Activated B cell treated with CpG ODN at 0.5 μM for 24 hours (primary cell): ENCODE data around the gene ARRB2. TPM values are rescaled to one million over a fixed set of nuclear protein-coding genes. Genes with fewer than 3 reads are reported as not detected.

Experiments
- ATAC-seq: fragments of 200-7000 bp; cut with Tn5 transposase; one replicate; pipeline ENCODE4 v1.10.0; 2021; ENCODE audit warnings: low read depth, mild to moderate bottlenecking, moderate library complexity
- CTCF ChIA-PET: fragments of 350-600 bp; sonication (Branson Sonifier 250); formaldehyde crosslinking; loops from one replicate; lab custom pipeline; 2021; ENCODE audit warnings: antibody characterized with exemption; lab: Charles Lee
- POLR2A ChIA-PET: fragments of 350-600 bp; sonication (Branson Sonifier 250); formaldehyde crosslinking; loops from one replicate; lab custom pipeline; 2021; ENCODE audit warnings: antibody characterized with exemption; lab: Charles Lee
- DNase-seq: peaks from one replicate; pipeline ENCODE4 v3.0.0; 2022
- H3K27ac Mint-ChIP-seq: one replicate; pipeline ENCODE4 v1.8.0; 2020; ENCODE audit warnings: mixed read lengths
- H3K27me3 Mint-ChIP-seq: one replicate; pipeline ENCODE4 v1.8.0; 2021; ENCODE audit warnings: mixed read lengths
- H3K36me3 Mint-ChIP-seq: one replicate; pipeline ENCODE4 v1.8.0; 2021; ENCODE audit warnings: low read depth, mixed read lengths
- H3K4me1 Mint-ChIP-seq: one replicate; pipeline ENCODE4 v1.8.0; 2021; ENCODE audit warnings: mixed read lengths
- H3K4me3 Mint-ChIP-seq: one replicate; pipeline ENCODE4 v1.8.0; 2020; ENCODE audit warnings: mild to moderate bottlenecking, mixed read lengths
- H3K9me3 Mint-ChIP-seq: one replicate; pipeline ENCODE4 v1.8.0; 2020; ENCODE audit warnings: mixed read lengths
- intact Hi-C: fragments of 100-400 bp; cut with micrococcal nuclease; formaldehyde crosslinking; loops from one replicate; pipeline ENCODE4 v1.15.1; 2024
- total RNA-seq: library from RNA; stranded (reverse); gene quantifications from 2 replicates; pipeline ENCODE4 v1.2.3, GENCODE V29; 2022
- TF ChIP-seq, protein P1 (sequence below): fragments of 200-600 bp; IDR thresholded peaks from one replicate; pipeline ENCODE4 v1.8.0; 2022; ENCODE audit warnings: antibody characterized with exemption, mild to moderate bottlenecking

ARRB2 gene
- total RNA-seq, 1 donor from 2014 or later, result 52.0 TPM

GRCh38 chr17:4667166-4667565, 43.3 kb upstream of the ARRB2 start:
- TF ChIP-seq, protein P1, sequence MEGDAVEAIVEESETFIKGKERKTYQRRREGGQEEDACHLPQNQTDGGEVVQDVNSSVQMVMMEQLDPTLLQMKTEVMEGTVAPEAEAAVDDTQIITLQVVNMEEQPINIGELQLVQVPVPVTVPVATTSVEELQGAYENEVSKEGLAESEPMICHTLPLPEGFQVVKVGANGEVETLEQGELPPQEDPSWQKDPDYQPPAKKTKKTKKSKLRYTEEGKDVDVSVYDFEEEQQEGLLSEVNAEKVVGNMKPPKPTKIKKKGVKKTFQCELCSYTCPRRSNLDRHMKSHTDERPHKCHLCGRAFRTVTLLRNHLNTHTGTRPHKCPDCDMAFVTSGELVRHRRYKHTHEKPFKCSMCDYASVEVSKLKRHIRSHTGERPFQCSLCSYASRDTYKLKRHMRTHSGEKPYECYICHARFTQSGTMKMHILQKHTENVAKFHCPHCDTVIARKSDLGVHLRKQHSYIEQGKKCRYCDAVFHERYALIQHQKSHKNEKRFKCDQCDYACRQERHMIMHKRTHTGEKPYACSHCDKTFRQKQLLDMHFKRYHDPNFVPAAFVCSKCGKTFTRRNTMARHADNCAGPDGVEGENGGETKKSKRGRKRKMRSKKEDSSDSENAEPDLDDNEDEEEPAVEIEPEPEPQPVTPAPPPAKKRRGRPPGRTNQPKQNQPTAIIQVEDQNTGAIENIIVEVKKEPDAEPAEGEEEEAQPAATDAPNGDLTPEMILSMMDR, result no peak
- Mint-ChIP-seq H3K4me3 (no peak overlapping the region), H3K27me3 (peaks cover 5% of the 10 kb centered on the region), H3K27ac (no peak overlapping the region), H3K9me3 (no peaks in the 10 kb centered on the region), H3K36me3 (peaks cover 20% of the 10 kb centered on the region), H3K4me1 (no peaks in the 10 kb centered on the region)
- ATAC-seq, result no peak
- ChIA-PET CTCF (no interaction called here), POLR2A (no interaction called here)
- intact Hi-C loops, result no loop called here
- DNase-seq, result no peak

GRCh38 chr17:4672055-4672630, 38.3 kb upstream of the ARRB2 start:
- no peak overlapping the region for H3K4me3 Mint-ChIP-seq
- no peaks in the 10 kb centered on the region for H3K27me3 Mint-ChIP-seq
- no peak for DNase-seq
- no peaks in the 10 kb centered on the region for H3K9me3 Mint-ChIP-seq
- POLR2A ChIA-PET, result no interaction called here
- CTCF ChIA-PET, result interaction anchor here (1.3 kb wide), 1 partner anchor 105 kb away, joined by 3 read pairs; no protein-coding TSS in a partner anchor
- no peak for ATAC-seq
- H3K27ac Mint-ChIP-seq, result no peak overlapping the region
- TF ChIP-seq, protein P1, result no peak
- intact Hi-C loops, result no loop called here
- peaks cover 65% of the 10 kb centered on the region for H3K36me3 Mint-ChIP-seq
- no peaks in the 10 kb centered on the region for H3K4me1 Mint-ChIP-seq

GRCh38 chr17:4672751-4673150, 37.7 kb upstream of the ARRB2 start:
- ChIA-PET POLR2A (no interaction called here), CTCF (no interaction called here)
- ATAC-seq (no peak), DNase-seq (no peak)
- no peak overlapping the region for H3K4me3 Mint-ChIP-seq
- TF ChIP-seq, protein P1, result no peak
- no peaks in the 10 kb centered on the region for H3K27me3 Mint-ChIP-seq
- peaks cover 71% of the 10 kb centered on the region for H3K36me3 Mint-ChIP-seq
- no peaks in the 10 kb centered on the region for H3K4me1 Mint-ChIP-seq
- intact Hi-C loops, result no loop called here
- no peaks in the 10 kb centered on the region for H3K9me3 Mint-ChIP-seq
- H3K27ac Mint-ChIP-seq, result no peak overlapping the region

DNA sequence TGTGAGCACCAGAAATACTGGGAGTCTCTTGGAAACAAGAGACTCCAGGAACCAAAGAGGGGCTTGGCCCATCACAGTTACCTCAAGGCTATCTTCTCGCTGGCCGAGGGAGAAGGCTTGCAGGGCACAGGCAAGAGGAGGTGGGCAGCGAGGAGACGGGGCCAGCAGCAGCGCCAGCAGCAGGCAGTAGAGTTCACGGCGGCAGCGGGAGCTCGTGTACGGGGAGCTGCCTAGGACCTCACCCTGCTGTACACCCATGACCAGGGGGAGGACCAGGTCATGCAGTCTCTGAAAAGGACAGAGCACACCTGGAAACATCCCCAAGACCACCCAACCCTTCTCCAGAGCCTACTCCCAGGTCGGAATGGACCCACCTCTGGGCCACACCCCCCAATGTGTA, 37.3 kb upstream of the ARRB2 start:
- DNase-seq (no peak), ATAC-seq (no peak)
- Mint-ChIP-seq H3K27ac (no peak overlapping the region), H3K4me3 (no peak overlapping the region), H3K9me3 (no peaks in the 10 kb centered on the region), H3K27me3 (no peaks in the 10 kb centered on the region), H3K36me3 (peaks cover 72% of the 10 kb centered on the region), H3K4me1 (no peaks in the 10 kb centered on the region)
- intact Hi-C loops, result no loop called here
- POLR2A ChIA-PET, result no interaction called here
- CTCF ChIA-PET, result no interaction called here
- TF ChIP-seq, protein P1, result no peak

DNA sequence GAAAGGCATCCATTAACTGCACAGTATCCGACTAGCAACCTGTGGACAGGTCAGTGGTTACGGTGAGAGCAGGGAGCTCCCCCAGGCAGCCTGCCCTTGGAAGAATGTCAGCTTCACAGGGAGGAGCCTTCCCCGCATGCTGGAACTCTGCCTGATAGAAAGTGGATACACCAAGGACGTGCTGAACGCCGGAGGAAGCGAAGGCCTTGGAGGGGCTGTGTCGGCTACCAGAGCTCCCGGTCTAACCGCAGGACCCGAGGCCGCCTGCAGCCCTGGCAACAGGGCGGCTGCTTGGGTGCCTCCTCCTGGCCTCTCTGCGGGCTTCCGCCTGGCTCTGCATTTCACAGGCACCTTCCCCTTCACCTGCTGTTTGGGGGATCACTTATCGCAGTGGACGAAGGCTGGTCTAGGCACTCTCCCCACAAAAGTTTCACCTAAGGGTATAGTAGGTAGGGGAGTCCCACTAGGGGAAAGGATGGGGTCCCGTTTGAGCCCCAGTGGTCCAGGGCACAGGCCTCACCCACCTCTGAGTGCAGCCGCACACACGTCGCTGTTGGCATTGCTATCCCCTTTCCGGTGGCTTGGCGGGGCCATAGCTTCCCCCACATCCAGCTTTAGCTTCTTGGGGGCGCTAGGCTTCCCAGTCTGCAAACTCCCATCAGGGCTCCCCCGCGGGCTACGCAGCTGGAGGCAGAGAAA, 36.3 kb upstream of the ARRB2 start:
- DNase-seq, result no peak
- TF ChIP-seq, protein P1, result no peak
- Mint-ChIP-seq H3K4me3 (no peak overlapping the region), H3K36me3 (peaks cover 80% of the 10 kb centered on the region), H3K4me1 (no peaks in the 10 kb centered on the region), H3K9me3 (no peaks in the 10 kb centered on the region), H3K27ac (no peak overlapping the region), H3K27me3 (no peaks in the 10 kb centered on the region)
- ChIA-PET POLR2A (no interaction called here), CTCF (no interaction called here)
- intact Hi-C loops, result no loop called here
- ATAC-seq, result no peak
